Endothelial cell of umbilical vein (primary cell): ENCODE data around the gene KRTAP12-3. TPM values are rescaled to one million over a fixed set of nuclear protein-coding genes. Genes with fewer than 3 reads are reported as not detected.

ENCODE experiments used
- BruUV-seq: library from RNA; stranded (reverse); fragments of 400-500 nt; replicated peaks from 2 replicates; lab custom pipeline; 2021; lab: Mats Ljungman, UMichigan
- CTCF ChIA-PET: fragments of 300-600, 350-600 bp; sonication (Branson Sonifier 250); formaldehyde crosslinking; loops from one replicate; lab custom pipeline; 2021; ENCODE audit warnings: antibody characterized with exemption, inconsistent platforms; lab: Charles Lee
- POLR2A ChIA-PET: fragments of 300-600, 350-600 bp; sonication (Branson Sonifier 250); formaldehyde crosslinking; loops from one replicate; lab custom pipeline; 2021; ENCODE audit warnings: antibody characterized with exemption, inconsistent platforms; lab: Charles Lee
- DNase-seq: peaks from one replicate; pipeline ENCODE4 v3.0.0-alpha.2; 2011; ENCODE audit warnings: low read depth, low spot score
- FAIRE-seq: peaks from 2 replicates; lab custom pipeline; 2011; peaks lifted over from hg19 to GRCh38; lab: Jason Lieb, UNC
- H2AFZ ChIP-seq: 2 replicates; pipeline ENCODE4 v1.6.0; 2012; ENCODE audit warnings: low read depth, low read length, control low read depth, inconsistent platforms
- H3K27ac ChIP-seq: 2 replicates; pipeline ENCODE4 v1.5.1; 2011; ENCODE audit warnings: low read depth, mild to moderate bottlenecking, control low read depth, low read length, moderate library complexity; ENCODE audit not compliant: insufficient read depth
- H3K27me3 ChIP-seq, 2 experiments: 2 replicates each; pipeline versions ENCODE4 v1.6.0 to v1.6.1; 2011; ENCODE audit warnings: low read length in 2 of 2, mixed read lengths in 1 of 2; ENCODE audit not compliant: control insufficient read depth in 2 of 2, insufficient read depth in 2 of 2
- H3K36me3 ChIP-seq, 2 experiments: 2 replicates in 1 of 2; 3 replicates in 1 of 2; pipeline ENCODE4 v1.5.1; 2011; ENCODE audit warnings: low read length in 2 of 2, mild to moderate bottlenecking in 1 of 2, moderate library complexity in 1 of 2; ENCODE audit not compliant: control insufficient read depth in 2 of 2, insufficient read depth in 2 of 2; ENCODE audit errors: extremely low read depth in 1 of 2
- H3K4me1 ChIP-seq: 3 replicates; pipeline ENCODE4 v1.5.1; 2011; ENCODE audit warnings: mild to moderate bottlenecking, low read length; ENCODE audit not compliant: control insufficient read depth, insufficient read depth; ENCODE audit errors: extremely low read depth
- H3K4me2 ChIP-seq: 2 replicates; pipeline ENCODE4 v1.6.1; 2011; ENCODE audit warnings: low read length, control low read depth, mixed read lengths; ENCODE audit not compliant: insufficient read depth
- H3K4me3 ChIP-seq, 3 experiments: fragments of 200-600 bp in 1 of 3; sonication (generic), shearing (Covaris generic) in 1 of 3; replicated peaks in 1 of 3; 2 replicates each; pipeline ENCODE4 v1.5.1; 2011 to 2016; ENCODE audit warnings: control low read depth in 3 of 3, low read length in 3 of 3, mild to moderate bottlenecking in 2 of 3, inconsistent platforms in 1 of 3, low read depth in 1 of 3, moderate library complexity in 1 of 3; ENCODE audit not compliant: insufficient read depth in 1 of 3
- H3K79me2 ChIP-seq: 2 replicates; pipeline ENCODE4 v1.6.0; 2012; ENCODE audit warnings: low read length, inconsistent platforms; ENCODE audit not compliant: control insufficient read depth, insufficient read depth
- H3K9ac ChIP-seq: replicated peaks from 2 replicates; pipeline ENCODE3; 2011; ENCODE audit warnings: low read length, control low read depth; ENCODE audit not compliant: insufficient read depth; ENCODE audit errors: extremely low read depth
- H3K9me1 ChIP-seq: replicated peaks from 3 replicates; pipeline ENCODE4 v1.6.0; 2011; ENCODE audit warnings: mild to moderate bottlenecking, low read length; ENCODE audit not compliant: control insufficient read depth, insufficient read depth; ENCODE audit errors: extremely low read depth
- H3K9me3 ChIP-seq: replicated peaks from 2 replicates; pipeline ENCODE4 v1.5.1; 2012; ENCODE audit warnings: low read length, inconsistent platforms; ENCODE audit not compliant: control insufficient read depth, insufficient read depth
- H4K20me1 ChIP-seq: replicated peaks from 2 replicates; pipeline ENCODE3; 2011; ENCODE audit warnings: mild to moderate bottlenecking, low read length; ENCODE audit not compliant: control insufficient read depth, insufficient read depth; ENCODE audit errors: extremely low read depth
- EZH2 ChIP-seq: IDR thresholded peaks from 2 replicates; pipeline ENCODE4 v1.6.1; 2012; ENCODE audit warnings: borderline replicate concordance, low read depth, mild to moderate bottlenecking, moderate library complexity, low read length, inconsistent platforms; ENCODE audit not compliant: severe bottlenecking
- FOS ChIP-seq: IDR thresholded peaks from 2 replicates; pipeline ENCODE4 v1.6.1; 2011; ENCODE audit warnings: mild to moderate bottlenecking, low read length, moderate library complexity, borderline replicate concordance; ENCODE audit not compliant: insufficient read depth
- GATA2 ChIP-seq: IDR thresholded peaks from 2 replicates; pipeline ENCODE4 v1.7.0; 2011; ENCODE audit warnings: low read depth, mild to moderate bottlenecking, moderate library complexity, mixed read lengths, low read length; ENCODE audit not compliant: insufficient read length, insufficient read depth
- JUN ChIP-seq: IDR thresholded peaks from 2 replicates; pipeline ENCODE4 v1.6.1; 2011; ENCODE audit warnings: borderline replicate concordance, low read depth; ENCODE audit not compliant: insufficient read length, insufficient read depth
- MYC ChIP-seq: IDR thresholded peaks from one replicate; pipeline ENCODE4 v1.6.1; 2011; ENCODE audit warnings: mild to moderate bottlenecking, low read depth, low read length
- POLR2A ChIP-seq: IDR thresholded peaks from 2 replicates; pipeline ENCODE4 v1.6.1; 2012; ENCODE audit warnings: low read depth, mild to moderate bottlenecking, control low read depth, low read length
- POLR2AphosphoS5 ChIP-seq: IDR thresholded peaks from 2 replicates; pipeline ENCODE4 v1.6.1; 2012; ENCODE audit warnings: low read depth, mild to moderate bottlenecking, control low read depth, low read length, moderate library complexity; ENCODE audit not compliant: insufficient read depth
- dilution Hi-C: fragments of 300-500 bp; cut with MboI; formaldehyde crosslinking; loops from one replicate; pipeline ENCODE4 v1.15.0; 2019; ENCODE audit warnings: low sequenced_read_pairs; ENCODE audit not compliant: extremely low pct_ligation_motif_present
- intact Hi-C: fragments of 100-400 bp; cut with micrococcal nuclease; formaldehyde crosslinking; loops from one replicate; pipeline ENCODE4 v1.10.0; 2022
- polyA plus RNA-seq, 4 experiments: library from polyadenylated mRNA; depleted of rRNA in 3 of 4; stranded (reverse) in 3 of 4; unstranded in 1 of 4; fragments of >200 nt; gene quantifications; 2 replicates each; pipeline versions ENCODE4 v1.2.1 to v1.2.3, GENCODE V29; 2011 to 2012; ENCODE audit warnings: missing spikeins in 1 of 4
- total RNA-seq: library from RNA; stranded (reverse); gene quantifications from 2 replicates; pipeline ENCODE4 v1.2.3, GENCODE V29; 2021
- TF ChIP-seq, protein P1 (sequence below), 2 donors: IDR thresholded peaks; 1 replicate in 1 of 2; 2 replicates in 1 of 2; pipeline ENCODE4 v1.5.1; 2011; ENCODE audit warnings: low read length in 2 of 2, mild to moderate bottlenecking in 2 of 2, moderate library complexity in 2 of 2, control low read depth in 1 of 2, inconsistent platforms in 1 of 2, low read depth in 1 of 2; ENCODE audit not compliant: insufficient read depth in 1 of 2; ENCODE audit errors: extremely low read depth in 1 of 2
- TF ChIP-seq, protein P2 (sequence below): IDR thresholded peaks from 2 replicates; pipeline ENCODE4 v1.6.1; 2011; ENCODE audit not compliant: insufficient read depth, insufficient read length

The KRTAP12-3 gene
- total and polyA plus RNA-seq, 2 donors (not counting 3 experiments of a cell fraction or from before 2014, with no cell fraction given): not detected

DNA sequence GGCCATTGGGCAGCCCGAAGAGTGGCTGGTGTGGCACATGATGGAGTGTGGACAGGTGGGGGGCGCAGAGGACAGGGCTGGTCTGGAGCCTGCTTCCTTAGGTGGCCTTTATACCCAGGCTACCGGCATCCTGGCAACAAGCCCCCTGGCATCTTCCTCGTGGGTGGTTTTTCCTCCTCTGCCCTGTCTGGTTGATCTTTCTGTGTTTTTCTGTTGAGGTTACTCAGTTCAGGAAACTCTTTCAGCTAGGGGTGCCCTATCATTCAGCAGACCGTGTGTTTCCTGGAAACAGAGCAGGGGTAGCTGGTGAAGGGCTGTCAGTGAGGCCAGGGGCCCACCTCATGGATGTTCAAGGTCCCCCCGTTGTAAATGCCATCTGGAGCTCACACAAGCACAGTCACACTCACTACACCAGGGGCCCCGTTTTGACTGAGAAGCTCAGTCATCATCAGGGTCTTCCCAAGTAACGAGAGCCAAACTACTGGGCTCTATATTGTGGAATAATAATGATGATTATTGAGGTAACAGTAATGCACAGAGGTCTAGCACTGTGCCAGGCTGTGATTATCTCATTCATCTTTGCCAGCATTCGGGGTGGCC lies 3.1 kb upstream of the KRTAP12-3 start, which contains the start of gene KRTAP12-4:
Gene KRTAP12-4 (minus strand): TSS at position 84 of the 600 bp plus-strand sequence. CDS start 45 bp downstream, at position 39.
- FAIRE-seq: no peak
- dilution Hi-C loops (no loop called here), intact Hi-C loops (no loop called here)
- CTCF ChIA-PET: no interaction called here
- POLR2A ChIA-PET: interaction anchor here (1.1 kb wide), 1 partner anchor 31 kb away, joined by 3 read pairs; no protein-coding TSS in a partner anchor
- no peaks in the 10 kb centered on the region for H3K27me3 ChIP-seq
- BruUV-seq: no TSS peak
- H2AFZ ChIP-seq: no peak within 1 kb of the TSS
- no peak within 1 kb of the TSS for H3K27ac ChIP-seq
- no peaks in the 10 kb centered on the region for H3K9me3 ChIP-seq
- H3K9me1 ChIP-seq: no peaks in the 10 kb centered on the region
- no peak for DNase-seq
- H3K9ac ChIP-seq: no peak within 1 kb of the TSS
- no peaks in the 10 kb centered on the region for H3K4me1 ChIP-seq
- H3K79me2 ChIP-seq: no peaks in the 10 kb centered on the region
- H4K20me1 ChIP-seq: no peaks in the 10 kb centered on the region
- TF ChIP-seq FOS (no peak), GATA2 (no peak), POLR2AphosphoS5 (no peak), POLR2A (no peak), EZH2 (no peak), JUN (no peak), MYC (no peak)
- TF ChIP-seq, protein P1, sequence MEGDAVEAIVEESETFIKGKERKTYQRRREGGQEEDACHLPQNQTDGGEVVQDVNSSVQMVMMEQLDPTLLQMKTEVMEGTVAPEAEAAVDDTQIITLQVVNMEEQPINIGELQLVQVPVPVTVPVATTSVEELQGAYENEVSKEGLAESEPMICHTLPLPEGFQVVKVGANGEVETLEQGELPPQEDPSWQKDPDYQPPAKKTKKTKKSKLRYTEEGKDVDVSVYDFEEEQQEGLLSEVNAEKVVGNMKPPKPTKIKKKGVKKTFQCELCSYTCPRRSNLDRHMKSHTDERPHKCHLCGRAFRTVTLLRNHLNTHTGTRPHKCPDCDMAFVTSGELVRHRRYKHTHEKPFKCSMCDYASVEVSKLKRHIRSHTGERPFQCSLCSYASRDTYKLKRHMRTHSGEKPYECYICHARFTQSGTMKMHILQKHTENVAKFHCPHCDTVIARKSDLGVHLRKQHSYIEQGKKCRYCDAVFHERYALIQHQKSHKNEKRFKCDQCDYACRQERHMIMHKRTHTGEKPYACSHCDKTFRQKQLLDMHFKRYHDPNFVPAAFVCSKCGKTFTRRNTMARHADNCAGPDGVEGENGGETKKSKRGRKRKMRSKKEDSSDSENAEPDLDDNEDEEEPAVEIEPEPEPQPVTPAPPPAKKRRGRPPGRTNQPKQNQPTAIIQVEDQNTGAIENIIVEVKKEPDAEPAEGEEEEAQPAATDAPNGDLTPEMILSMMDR (IDR thresholded peaks at IDR 0.05; ENCODE audit: extremely low read depth in 1 of 2, insufficient read depth in 1 of 2, low read depth in 1 of 2, low read length in 2 of 2): no peak
- TF ChIP-seq, protein P2, sequence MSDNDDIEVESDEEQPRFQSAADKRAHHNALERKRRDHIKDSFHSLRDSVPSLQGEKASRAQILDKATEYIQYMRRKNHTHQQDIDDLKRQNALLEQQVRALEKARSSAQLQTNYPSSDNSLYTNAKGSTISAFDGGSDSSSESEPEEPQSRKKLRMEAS: no peak
- no peak within 1 kb of the TSS for H3K4me2 ChIP-seq
- H3K36me3 ChIP-seq: no peaks in the 10 kb centered on the region
- no peak within 1 kb of the TSS for H3K4me3 ChIP-seq
